ENCODE measurements around the gene IL17C.

The IL17C gene

GRCh38 chr16:88610909-88611812 lies 27.2 kb upstream of the IL17C start:
- DNase-seq: no peak

GRCh38 chr16:88613293-88613692 lies 25.1 kb upstream of the IL17C start:
- no peak for DNase-seq

- no peak for DNase-seq
Measured at GRCh38 chr16:88613911-88614817, 24.2 kb upstream of the IL17C start.

- DNase-seq: no peak
Measured at GRCh38 chr16:88614818-88615580, 23.4 kb upstream of the IL17C start.

GRCh38 chr16:88616320-88616719 lies 22.1 kb upstream of the IL17C start:
- DNase-seq: no peak

GRCh38 chr16:88616736-88617135 lies 21.6 kb upstream of the IL17C start:
- no peak for DNase-seq

GRCh38 chr16:88617268-88618031 lies 20.9 kb upstream of the IL17C start:
- DNase-seq: no peak

GRCh38 chr16:88618182-88618955 lies 20.0 kb upstream of the IL17C start:
- no peak for DNase-seq

- no peak for DNase-seq
Measured at GRCh38 chr16:88618956-88619667, 19.3 kb upstream of the IL17C start.

GRCh38 chr16:88619859-88620815 lies 18.2 kb upstream of the IL17C start:
- peak; percentile 74 for DNase-seq

- no peak for DNase-seq
Measured at GRCh38 chr16:88622125-88622524, 16.2 kb upstream of the IL17C start.

- DNase-seq: no peak
Measured at GRCh38 chr16:88622866-88623265, 15.5 kb upstream of the IL17C start.

- DNase-seq: no peak
Measured at GRCh38 chr16:88623858-88624257, 14.5 kb upstream of the IL17C start.

- DNase-seq: no peak
Measured at GRCh38 chr16:88624481-88624880, 13.9 kb upstream of the IL17C start.

GRCh38 chr16:88624977-88625576 lies 13.3 kb upstream of the IL17C start:
- no peak for DNase-seq

- DNase-seq: no peak
Measured at GRCh38 chr16:88626646-88627045, 11.7 kb upstream of the IL17C start.

- no peak for DNase-seq
Measured at GRCh38 chr16:88627531-88628411, 10.6 kb upstream of the IL17C start.

GRCh38 chr16:88628512-88628974 lies 9.8 kb upstream of the IL17C start:
- DNase-seq: peak; percentile 43

Data from stimulated activated CD8-positive, alpha-beta memory T cell treated with anti-CD3 and anti-CD28 coated beads, Interleukin-4, amount 100 ng/mL, for 48 hours (primary cell).